GM19239 (cell line): ENCODE data around the gene HDHD3.
A peak's percentile ranks its signal among the peaks of the same experiment; 100 is the strongest.
"Not testable (repeated sequence)": the region's sequence is repeated elsewhere in the genome, so short reads cannot be mapped to it uniquely, and the experiment has no call there.

Experiments used
- DNase-seq: peaks from one replicate; pipeline ENCODE4 v3.0.0; 2011; ENCODE audit warnings: low spot score; ENCODE audit not compliant: insufficient read length
- FAIRE-seq: peaks from 2 replicates; lab custom pipeline; 2011; peaks lifted over from hg19 to GRCh38; lab: Jason Lieb, UNC

The HDHD3 gene

GRCh38 chr9:113390192-113390960 is 13.6 kb upstream of the HDHD3 start:
- DNase-seq (no peak), FAIRE-seq (no peak)

DNA sequence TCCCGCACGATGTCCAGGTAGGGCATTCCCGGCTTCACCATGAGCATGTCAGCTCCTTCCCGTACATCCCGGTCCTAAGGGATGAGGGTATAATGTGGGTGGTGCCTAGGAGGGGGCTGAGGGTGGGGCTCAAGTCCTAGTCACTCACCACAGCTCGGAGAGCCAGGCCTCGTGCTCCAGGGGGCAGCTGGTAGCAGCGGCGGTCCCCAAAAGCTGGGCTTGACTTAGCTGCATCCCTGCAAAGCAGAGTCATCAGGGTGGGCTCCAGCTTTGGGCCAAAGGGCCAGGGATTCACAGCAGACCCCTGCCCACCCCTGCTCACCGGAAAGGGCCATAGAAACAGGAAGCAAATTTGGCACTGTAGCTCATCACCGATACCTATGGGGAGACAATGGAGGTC is 12.7 kb upstream of the HDHD3 start:
- DNase-seq (no peak), FAIRE-seq (no peak)

DNA sequence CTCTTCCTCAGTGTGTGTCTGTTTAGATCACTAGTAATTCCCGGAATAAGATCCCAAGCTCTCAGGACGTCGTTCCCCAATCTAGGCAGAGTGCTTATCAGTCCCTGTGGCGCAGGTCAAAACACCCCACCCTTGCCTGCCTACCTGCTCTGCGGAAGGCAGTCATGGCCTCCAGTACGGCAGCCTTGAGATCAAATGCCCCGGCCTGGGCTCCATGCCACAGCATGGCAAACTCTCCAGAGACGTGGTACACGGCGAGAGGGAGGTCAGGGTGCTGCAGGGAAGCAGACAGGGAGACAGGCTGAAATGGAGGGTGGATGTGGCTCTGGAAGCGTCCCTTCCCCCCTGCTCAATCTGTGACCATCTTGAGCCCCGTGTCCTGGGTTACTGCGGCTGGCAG is 12.0 kb upstream of the HDHD3 start:
- DNase-seq (no peak), FAIRE-seq (no peak)

- no peak for DNase-seq
- FAIRE-seq = no peak
Measured at GRCh38 chr9:113387560-113388230, 10.9 kb upstream of the HDHD3 start.

DNA sequence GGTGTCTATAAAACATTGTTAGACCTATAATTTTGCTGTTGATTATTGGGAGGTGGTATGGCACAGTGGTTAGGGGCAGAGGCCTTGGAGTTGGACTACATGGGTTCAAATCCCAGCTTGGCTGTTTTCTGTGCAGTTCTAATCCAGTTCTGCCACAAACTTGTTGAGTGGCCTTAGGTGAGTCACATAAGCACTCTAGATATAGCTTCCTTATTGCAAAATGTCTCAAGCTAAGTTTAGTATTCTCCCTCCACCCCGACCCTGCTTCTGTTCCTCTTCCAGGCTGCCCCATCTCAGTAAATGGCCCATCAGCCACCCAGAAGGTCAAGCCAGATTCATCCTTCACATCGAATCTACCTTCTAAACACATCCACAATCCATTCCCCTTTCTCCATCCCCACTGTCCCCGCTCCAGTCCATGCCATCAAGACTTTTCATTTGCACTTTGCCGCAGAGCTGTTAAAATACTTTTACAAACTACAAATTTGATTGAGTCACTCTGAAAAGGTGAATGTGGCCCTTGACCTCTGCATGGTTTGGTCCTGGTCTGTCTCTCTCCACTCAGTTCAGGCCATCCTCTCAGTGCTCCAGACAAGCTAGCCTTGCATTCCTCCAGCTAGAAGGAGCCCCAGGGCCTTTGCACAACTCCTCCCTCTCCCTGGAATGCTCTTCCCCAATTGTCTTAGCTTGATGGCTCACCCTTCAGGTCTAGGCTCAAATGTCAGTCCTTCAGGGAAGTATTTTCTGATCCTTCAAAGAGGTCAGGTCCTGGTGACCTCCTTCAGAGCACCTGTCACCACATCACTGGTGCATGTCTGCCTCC is 10.0 kb upstream of the HDHD3 start:
- FAIRE-seq (no peak), DNase-seq (no peak)

DNA sequence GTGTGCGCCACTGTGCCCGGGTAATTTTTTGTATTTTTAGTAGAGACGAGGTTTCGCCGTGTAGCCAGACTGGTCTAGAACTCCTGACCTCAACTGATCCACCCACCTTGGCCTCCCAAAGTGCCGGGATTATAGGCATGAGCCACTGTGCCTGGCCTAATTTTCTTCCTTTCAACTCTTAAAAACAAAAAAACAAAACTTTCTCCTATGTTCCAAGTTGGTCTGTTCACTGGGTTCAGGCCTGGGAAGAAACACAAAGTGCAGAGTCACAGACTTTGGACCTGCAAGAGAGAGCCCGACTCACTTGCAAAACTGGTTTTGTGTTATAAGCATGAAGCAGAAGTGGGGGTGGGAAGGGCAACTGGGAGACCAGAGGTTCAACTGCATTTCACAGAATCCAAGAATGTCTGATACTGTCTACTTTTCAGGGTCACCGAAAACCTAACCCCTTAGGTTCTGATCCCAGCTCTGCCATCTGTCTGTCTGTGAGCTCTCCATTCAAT is 5.2 kb upstream of the HDHD3 start:
- no peak for DNase-seq
- no peak for FAIRE-seq

DNA sequence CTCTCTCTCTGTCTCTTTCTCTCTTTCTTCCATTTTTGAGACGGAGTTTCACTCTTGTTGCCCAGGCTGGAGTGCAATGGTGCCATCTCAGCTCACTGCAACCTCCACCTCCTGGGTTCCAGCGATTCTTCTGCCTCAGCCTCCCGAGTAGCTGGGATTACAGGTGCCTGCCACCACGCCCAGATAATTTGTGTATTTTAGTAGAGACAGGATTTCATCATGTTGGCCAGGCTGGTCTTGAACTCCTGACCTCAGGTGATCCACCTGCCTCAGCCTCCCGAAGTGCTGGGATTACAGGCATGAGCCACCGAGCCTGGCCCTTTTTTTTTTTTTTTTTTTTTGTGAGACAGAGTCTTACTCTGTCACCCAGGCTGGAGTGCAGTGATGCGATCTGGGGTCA is 4.7 kb upstream of the HDHD3 start:
- FAIRE-seq = not testable (repeated sequence)

GRCh38 chr9:113380869-113381378 is 4.1 kb upstream of the HDHD3 start:
- peak; percentile 48 for DNase-seq
- FAIRE-seq = peak; percentile 81

More for the DNA sequence above, 4.7 kb upstream of the HDHD3 start:
- not testable (repeated sequence) for DNase-seq

- not testable (repeated sequence) for DNase-seq, FAIRE-seq
Measured at GRCh38 chr9:113379829-113380210, 3.0 kb upstream of the HDHD3 start.

DNA sequence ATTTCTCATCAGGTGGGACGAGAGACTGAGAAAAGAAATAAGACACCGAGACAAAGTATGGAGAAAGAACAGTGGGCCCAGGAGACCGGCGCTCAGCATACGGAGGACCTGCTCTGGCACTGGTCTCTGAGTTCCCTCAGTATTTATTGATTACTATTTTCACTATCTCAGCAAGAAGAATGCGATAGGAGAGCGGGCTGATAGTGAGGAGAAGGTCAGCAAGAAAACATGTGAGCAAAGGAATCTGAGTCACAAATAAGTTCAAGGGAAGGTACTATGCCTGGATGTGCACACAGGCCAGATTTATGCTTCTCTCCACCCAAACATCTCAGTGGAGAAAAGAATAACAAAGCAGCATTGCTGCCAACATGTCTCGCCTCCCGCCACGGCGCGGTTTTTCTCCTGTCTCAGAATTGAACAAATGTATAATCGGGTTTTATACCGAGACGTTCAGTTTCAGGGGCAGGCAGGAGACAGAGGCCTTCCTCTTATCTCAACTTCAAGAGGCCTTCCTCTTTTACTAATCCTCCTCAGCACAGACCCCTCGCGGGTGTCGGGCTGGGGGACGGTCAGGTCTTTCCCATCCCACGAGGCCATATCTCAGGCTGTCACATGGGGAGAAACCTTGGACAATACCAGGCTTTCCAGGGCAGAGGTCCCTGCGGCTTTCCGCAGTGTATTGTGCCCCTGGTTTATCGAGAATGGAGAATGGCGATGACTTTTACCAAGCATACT is 2.5 kb upstream of the HDHD3 start:
- DNase-seq, FAIRE-seq: not testable (repeated sequence)

GRCh38 chr9:113375057-113376023 is 1.4 kb downstream of the HDHD3 start:
- FAIRE-seq (no peak), DNase-seq (no peak)

DNA sequence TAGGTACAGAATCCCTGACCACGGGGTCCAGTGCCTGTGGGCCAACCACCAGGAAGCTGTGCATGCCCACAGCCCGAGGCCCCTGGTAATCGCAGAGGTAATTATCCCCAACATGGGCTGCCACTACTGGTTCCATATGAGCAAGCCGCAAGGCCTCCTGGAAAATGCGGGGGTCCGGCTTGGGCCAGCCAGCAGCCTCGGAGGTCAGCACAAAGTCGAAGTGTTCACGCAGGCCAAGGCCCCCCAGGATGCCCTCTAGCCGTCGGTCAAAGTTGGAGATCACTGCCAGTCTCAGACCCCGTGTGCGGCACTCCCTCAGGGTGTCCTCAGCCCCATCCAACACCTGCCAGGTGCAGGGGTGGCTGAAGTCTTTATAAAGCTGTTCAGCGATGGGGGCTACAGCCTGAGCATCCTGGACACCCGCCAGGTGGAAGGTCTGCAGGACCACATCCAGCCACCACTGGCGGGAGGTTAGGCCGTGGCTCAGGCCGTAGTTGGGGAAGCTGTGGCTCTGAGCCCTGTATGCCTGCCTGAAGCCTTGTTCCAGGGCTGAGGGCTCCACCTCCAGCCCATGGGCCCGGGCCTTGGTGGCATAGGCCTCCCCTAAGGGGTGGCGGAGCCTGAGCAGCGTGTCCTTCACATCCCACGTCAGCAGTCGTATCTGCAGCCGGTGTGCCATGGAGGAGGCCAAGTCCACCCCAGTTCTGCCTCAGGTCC is 3.0 kb downstream of the HDHD3 start:
- FAIRE-seq = no peak
- DNase-seq = no peak

- FAIRE-seq = no peak
- no peak for DNase-seq
Measured at GRCh38 chr9:113373256-113373655, 3.5 kb downstream of the HDHD3 start.

DNA sequence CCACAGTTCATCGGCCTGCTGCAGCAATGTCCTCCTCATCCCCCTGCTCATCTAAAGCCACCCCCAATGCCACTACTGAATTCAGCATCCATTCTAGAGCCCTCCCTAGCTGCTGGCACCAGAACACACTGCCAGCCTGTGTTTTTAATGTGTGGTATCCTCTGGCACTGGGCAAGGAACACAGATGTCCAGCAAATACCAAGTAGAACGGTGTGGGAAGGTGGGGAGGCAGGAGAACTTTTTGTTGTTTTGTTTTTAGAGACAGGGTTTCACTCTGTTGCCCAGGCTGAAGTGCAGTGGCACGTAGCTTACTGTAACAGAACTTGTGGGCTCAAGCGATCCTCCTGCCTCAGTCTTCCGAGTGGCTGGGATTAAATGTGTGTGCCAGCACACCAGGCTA is 4.7 kb downstream of the HDHD3 start:
- no peak for FAIRE-seq
- no peak for DNase-seq

DNA sequence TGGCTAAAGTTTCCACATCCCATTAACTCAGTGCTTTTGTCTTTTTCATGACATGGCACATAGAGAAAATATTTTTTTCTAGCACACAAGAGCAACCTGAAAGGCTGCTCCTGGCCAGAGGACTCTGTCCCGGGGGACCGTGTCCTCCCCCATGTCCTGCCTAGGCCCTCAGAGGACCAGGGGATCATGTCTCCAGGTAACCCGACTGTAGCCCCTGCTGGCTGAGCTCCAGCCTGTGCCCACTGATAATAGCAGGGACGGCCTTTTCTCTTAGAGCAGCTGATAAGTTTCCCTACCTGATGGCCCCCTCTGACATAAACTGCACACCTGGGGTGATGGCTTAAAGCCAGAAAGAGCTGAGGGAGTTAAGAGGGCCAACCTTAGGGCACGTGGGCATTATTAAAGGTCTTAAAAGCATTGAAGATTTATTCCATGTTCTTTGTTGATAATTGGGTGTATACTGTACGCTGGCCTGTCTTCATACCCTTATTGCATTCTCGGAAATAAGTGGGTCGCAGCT is 5.9 kb downstream of the HDHD3 start:
- DNase-seq (no peak), FAIRE-seq (no peak)

DNA sequence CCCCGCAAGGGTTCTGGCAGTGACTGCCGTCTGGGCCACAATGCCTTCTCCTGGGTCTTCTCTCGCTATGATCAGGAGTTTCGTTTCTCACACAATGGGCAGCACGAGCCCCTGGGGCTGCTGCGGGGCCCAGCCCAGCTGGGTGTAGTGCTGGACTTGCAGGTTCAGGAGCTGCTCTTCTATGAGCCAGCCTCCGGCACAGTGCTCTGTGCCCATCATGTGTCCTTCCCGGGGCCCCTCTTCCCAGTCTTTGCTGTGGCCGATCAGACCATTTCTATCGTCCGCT is 7.0 kb downstream of the HDHD3 start:
- FAIRE-seq = no peak
- DNase-seq = no peak

GRCh38 chr9:113368982-113369854 is 7.6 kb downstream of the HDHD3 start:
- no peak for FAIRE-seq
- no peak for DNase-seq
